Activated CD4-positive, alpha-beta T cell treated with anti-CD3 and anti-CD28 coated beads for 1 hour (primary cell): ENCODE results near the gene RFC3.
"Not testable (repeated sequence)": the region's sequence is repeated elsewhere in the genome, so short reads cannot be mapped to it uniquely, and the experiment has no call there.

Source experiments
- DNase-seq: peaks from one replicate; pipeline ENCODE4 v3.0.0-alpha.2; 2020

The RFC3 gene, protein sequence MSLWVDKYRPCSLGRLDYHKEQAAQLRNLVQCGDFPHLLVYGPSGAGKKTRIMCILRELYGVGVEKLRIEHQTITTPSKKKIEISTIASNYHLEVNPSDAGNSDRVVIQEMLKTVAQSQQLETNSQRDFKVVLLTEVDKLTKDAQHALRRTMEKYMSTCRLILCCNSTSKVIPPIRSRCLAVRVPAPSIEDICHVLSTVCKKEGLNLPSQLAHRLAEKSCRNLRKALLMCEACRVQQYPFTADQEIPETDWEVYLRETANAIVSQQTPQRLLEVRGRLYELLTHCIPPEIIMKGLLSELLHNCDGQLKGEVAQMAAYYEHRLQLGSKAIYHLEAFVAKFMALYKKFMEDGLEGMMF

DNA sequence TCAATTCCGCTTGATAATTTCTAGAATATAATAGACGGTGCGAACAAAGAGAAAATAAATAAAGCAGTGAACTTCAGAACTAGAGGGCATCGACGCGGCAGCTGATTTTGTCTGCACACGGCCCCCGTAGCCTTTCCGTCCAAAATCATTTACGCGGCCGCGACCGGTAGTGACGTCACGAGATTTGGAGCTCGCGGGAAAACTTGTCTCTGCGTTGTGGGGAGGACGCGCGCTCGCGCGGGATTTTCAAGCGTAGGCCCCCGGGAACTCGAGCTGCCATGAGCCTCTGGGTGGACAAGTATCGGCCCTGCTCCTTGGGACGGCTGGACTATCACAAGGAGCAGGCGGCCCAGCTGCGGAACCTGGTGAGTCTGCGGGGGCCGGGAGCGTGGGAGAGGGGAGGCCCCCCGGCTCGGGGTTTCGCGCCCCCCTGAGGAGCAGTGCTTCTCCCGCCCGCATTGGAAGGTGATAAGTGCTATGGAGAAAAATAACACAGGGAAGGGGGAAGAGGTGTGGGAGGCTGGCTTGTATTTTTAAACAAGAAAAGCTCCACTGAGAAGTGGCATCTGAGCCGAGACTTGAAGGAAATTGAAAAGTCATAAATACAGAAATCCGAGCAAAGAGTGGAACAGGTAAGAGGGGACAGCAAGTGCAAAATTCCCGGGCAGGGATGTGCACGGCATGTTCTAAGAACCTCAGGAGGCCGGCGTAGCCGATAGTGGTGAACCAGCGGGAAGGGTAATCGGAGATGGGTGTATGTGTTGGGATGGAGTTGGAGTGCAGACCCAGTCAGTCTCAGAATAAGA, at the start of gene RFC3:
RFC3 (plus strand) TSS at position 249 of the 806 bp plus-strand sequence; CDS start at position 279, 30 bp downstream.
- peak; percentile 82 for DNase-seq

DNA sequence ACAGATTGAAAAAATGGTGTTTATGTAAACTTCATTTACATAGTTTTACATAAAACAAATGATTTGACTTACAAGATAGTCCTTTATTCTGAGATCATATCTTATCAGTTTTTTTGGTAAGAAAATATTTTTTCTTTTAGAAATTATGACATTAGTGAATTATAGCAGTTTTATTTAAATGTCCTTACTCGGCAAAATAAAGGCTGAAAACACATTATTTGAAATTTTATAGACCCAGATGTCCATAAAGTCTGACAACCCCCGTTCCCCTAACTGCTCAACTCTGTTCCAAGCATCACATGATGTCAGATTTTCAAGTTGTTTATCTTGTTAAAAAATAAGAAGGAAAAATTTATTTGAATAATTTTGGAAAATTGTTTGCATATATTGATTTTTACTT, 46.7 kb upstream of the RFC3 start:
- DNase-seq = no peak

DNA sequence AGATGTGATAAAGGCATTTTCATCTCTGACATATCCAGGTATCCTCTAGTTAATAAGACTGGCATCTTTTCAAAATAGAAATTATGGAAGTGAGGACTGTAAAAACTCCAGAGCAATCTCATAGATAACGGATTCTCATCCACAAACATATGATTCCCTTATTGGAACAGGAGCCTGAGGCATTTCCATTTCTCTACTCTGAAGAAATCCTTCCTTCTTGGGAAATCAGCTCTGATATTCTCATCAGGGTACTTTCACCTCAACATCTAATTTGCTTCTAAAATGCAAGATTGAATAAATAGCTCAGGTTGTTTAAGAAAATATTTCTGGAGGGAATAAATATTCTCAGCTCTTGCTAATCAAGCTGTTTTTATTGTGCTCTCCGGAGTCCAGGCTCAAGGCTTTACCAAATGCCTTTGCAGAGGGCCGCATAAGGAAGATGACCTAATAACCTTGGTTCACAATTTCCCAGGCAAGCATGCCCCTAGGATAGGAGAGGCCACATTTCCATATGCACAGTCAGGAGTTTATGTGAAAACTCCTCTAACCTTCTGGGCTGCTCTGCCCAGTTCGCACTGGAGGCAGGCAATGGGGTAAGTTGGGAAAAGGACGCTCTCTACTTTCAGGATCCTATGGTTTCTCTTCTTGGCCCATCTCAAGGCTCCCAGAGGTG, 44.0 kb upstream of the RFC3 start:
- no peak for DNase-seq

DNA sequence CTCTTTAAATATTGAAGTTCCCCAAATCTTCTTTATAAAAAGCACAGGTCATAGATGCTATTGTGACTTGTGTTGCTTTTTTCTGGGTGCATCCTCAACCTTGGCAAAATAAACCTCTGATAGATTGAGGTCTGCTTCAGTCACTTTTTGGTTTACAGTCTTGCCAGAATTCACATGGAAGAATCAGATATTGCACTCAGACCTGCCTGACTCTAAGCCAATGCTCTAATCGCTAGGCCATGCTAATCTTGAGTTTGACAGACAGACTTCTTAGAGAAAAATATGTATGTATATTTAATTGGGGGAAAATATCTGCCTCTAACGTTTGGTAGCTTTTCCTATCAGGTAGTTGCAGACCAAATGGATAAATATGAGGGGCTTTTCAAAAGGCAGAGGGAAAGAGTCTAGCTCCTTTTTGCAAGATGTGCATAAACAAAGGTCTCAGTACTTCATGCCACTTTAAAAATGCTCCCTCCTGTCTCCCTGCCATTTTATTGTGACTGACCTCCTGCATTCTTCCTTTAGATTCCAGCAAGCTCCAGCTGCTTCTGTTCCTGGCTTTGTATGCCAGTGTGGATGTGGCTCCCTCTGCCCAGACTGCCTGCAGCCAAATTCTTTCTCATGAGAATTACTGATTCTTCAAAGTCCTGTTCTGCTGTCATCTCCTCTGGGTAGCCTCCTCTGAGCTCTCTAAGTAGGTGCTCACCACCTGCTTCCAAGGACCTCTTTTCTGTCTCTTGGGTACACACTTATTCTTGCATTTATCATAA, 42.4 kb upstream of the RFC3 start:
- no peak for DNase-seq

DNA sequence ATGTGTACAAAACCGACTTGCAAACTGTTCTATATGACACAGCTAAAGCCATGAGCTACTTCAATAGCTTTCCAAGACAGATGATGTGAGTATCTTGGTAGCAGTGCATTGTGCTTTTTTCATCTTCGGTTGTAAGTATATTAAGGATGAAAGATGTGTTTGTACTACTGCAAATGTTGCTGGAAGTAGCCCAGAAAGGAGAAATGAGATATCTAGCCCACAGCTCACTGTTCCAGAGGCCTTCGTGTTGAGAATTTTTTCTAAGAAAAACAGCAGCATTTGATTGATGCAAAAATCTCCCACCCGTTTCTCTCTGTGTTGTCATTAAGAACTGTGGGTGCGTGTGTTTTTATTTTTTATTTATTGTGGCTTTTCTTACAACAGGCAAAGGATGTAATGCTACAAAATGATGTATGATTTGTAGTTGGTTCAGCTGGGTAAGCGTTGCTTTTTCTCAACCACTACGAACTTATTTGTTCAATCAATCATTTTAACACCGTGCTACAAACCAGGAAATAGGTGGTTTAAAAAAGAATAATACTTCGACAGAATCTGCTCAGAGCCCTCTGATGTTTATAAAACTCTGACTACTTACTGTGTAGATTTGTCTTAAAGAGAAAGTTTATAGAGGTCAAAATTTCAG, 41.6 kb upstream of the RFC3 start:
- DNase-seq = no peak

DNA sequence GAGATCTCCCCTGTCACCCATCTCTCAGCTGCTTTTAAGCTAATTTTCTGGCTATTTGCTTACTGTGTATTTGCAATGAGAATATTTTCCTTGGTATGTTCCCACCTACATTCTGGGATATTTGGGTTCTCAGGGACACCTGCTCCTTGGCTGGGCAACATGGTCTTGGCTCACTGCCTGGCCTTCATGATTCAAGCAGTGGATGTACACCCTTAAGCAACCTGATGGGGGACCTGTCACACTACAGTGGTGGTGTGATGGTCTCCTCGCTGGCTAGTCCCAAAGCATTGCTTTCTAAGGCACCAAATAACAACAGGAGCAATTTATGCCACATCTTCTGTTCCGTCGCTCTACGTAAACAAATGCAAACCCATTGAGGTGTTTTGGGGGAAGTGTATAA, 35.3 kb upstream of the RFC3 start:
- DNase-seq = no peak

DNA sequence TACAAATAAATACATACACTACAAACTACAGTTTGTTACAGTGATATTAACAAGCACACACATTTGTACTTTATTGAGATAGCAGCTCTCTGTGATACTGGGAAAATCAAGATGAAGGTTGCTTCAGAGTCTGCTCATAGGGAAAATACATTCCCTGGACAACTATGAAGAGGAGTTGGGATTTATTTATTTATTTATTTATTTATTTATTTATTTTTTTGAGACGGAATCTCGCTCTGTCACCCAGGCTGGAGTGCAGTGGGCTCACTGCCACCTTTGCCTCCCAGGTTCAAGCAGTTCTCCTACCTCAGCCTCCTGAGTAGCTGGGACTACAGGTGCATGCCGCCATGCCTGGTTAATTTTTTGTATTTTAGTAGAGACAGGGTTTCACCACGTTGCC, 34.7 kb upstream of the RFC3 start:
- not testable (repeated sequence) for DNase-seq

DNA sequence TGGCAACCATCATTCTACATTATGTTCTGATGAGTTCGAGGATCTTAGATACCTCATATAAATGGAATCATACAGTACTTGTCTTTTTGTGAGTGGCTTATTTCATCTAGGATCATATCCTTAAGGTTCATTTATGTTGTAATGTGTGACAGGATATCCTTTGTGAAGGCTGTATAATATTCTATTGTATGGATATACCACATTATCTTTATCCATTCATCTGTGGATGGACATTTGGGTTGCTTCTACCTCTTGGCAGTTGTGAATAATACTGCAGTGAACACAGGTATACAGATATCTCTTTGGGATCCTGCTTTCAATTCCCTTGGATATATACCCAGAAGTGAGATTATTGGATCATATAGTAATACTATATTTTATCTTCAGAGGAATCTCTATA, 33.2 kb upstream of the RFC3 start:
- no peak for DNase-seq

DNA sequence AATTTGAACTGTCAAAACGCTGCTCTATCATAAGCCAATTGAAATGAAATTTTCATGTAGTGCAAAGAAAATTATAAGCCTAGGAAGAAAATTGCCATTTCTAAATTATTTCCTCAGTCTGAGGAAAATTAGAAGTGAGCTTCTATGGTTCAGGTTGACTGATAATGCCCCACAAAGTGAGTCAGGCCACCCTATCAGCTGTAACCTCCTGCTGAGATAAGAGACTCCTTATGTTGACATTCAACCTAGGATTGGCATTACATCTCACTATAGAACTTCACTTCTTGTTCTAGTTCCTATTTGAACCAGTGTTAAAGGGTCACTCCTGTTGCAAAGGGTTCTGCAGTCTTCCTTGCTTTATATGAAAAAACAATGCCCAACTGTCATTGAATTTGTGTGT, 32.6 kb upstream of the RFC3 start:
- DNase-seq = no peak

DNA sequence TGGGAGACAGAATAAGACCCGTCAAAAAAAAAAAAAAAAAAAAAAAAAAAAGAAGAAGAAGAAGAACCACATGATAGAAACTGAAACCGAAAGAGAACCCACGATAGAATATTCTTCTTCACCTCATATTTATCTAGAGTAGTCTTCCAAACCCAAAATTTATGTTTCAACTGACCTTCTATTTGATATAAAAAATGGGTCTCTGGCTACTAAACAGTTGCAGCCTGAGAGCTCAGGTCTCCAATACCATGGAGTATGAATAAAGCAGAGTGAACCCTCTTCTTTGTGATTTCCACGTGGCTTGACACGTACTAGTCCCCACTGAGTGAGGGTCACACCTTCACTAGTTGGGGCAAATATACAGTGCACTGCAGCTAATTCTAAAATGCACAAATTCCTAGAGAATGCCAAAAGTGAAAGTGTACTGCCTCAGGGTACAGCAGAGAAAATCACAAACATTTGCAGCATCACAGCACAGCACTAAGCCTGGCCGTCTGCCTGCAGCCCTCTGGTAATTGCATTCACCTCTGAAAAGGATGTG, 30.8 kb upstream of the RFC3 start:
- no peak for DNase-seq

DNA sequence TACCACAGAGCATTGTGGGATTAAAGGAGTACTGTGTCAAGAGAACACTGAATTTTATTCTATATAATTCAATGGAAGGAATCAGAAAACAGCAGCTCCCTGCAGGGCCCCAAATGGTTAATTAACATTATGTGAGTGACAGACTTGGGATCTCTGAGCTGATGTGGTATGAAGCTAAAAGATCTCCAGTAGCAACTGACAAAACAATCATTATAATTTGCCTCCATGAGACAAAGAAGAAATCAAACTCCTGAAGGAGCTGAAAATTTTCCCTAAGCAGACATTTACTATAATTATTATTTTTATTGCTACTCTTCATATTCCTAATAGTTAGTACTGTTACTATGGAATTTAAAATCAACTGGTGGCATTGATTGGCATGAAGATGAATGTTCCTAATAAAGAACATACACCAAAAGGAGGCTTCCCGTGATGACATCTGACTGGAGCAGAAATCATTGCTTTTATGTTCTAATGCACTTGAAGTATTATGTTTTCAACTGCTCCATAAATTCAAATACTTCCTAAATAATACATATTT, 28.8 kb upstream of the RFC3 start:
- no peak for DNase-seq

DNA sequence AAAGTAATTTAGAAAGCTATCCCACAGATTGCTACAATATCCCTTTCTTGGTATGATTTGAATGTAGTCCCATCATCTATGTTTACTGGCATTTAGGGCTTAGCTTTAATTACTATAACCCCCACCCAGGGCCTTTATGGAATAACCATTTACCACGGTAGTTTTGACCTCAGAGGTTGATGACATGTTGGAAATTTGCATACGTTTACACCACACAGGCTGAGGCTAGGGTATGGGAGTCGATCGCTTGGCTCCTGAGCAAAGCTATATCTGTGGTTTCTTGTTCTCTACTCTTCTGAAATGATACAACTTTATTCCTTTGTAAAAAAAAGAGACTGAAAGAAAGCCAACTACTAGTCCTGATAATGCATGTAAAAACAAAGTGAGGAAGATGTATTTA, 28.2 kb upstream of the RFC3 start:
- no peak for DNase-seq

DNA sequence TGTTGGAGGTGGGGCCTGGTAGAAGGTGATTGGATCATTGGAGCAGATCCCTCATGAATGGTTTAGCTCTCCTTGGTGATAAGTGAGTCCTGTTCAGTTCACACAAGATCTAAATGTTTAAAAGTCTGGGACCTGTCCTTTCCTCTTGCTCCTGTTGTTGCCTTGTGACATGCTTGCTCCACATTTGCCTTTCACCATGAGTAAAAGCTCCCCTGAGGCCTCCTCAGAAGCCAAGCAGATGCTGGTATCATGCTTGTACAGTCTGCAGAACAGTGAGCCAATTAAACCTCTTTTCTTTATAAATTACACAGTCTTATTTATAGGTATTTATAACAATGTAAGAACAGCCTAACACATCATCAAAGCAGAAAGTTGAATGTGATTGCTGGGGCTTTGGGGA, 24.2 kb upstream of the RFC3 start:
- DNase-seq = no peak

DNA sequence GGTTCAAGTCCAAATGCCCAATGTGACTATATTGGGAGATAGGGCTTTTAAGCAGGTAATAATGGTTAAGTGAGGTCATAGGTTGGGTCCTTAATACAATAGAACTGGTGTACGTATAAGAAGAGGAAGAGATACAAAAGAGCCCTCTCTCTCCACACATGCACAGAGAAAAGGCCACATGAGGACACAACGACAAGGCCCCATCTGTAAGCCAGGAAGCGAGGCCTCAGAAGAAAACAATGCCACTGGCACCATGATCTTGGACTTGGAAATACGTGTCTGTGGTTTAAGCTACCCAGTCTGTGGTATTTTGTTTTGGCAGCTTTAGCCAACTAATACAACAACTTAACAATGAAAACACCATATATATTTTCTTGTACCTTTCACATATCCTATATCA, 23.4 kb upstream of the RFC3 start:
- no peak for DNase-seq

DNA sequence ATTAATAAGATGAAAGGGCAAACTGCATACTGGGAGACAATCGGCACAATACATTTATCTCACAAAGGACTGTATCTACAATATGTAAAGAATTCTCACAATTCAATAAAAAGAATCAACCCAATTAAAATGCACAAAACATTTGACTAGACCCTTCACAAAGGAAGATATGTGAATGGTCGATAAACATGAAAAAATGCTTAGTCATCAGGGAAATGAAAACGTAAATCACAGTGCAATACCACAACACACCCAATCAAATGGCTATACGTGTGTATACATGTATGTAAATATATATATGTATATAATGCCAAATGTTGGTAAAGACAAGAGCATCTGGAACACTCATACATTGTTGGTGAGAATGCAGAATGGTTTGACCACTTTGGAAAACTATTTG, 21.9 kb upstream of the RFC3 start:
- DNase-seq = no peak

DNA sequence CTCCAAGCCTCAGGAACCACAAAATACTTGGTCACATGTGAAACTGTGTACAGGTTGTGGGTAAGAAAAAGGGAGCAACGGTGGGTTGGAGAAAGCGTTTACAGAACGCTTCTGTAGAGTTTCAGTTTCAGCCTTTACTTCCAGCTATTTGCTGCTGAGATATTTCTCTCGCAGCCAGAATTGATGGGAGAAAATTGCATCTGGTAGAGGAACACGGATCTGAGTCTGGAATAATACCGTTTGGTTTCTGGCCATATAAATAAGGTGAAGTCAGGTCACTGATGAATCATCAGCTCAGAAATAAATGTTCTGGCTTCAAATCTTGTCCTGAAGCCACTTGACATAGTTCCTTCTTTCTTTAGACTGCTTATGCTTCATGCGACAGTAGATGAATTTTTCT, 20.3 kb upstream of the RFC3 start:
- no peak for DNase-seq

DNA sequence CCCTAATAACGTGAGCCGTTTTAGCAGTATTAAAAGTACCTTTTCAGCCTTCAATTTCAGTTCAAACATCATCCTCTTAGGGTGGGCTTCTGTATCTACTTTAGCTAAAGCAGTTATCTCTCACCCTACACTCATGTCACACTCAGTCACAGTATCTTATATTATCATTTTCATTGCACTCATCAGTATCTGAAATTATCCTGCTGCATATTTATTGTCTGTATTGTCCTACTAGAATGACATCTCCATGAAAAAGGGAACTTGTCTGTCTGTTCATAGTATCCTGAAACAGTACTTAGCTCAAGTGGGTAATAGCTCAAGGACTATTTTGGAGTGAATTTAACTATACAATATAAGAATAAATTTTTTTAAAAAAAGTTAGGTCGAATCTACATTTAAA, 19.9 kb upstream of the RFC3 start:
- no peak for DNase-seq

DNA sequence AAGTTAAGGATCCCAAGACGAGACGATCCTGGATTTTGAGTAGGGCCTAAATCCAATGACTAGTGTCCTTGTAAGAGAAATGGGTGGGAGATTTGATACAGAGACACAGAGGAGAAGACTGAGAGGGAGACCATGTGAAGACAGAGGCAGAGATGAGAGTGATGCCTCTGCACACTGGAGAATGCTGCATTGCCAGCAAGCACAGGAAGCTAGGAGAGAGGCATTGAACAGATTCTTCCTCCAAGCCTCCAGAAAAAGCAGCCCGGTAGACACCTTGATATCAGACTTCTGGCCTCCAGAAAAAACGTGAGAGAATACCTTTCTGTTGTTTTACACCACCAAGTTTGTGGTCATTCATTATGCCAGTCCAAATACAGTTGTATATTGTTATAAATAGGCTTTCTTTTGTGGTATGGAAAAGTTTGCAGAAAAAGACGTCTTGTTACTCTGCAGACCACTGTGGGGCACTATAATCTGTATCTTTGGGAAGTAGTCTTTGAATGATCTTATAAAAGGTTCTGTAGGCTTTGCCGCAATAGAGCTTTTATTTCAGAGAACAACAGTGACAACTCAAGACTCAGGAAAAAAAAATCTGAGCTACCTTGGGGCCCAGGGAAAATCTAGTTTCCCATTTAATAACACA, 17.9 kb upstream of the RFC3 start:
- DNase-seq = no peak

DNA sequence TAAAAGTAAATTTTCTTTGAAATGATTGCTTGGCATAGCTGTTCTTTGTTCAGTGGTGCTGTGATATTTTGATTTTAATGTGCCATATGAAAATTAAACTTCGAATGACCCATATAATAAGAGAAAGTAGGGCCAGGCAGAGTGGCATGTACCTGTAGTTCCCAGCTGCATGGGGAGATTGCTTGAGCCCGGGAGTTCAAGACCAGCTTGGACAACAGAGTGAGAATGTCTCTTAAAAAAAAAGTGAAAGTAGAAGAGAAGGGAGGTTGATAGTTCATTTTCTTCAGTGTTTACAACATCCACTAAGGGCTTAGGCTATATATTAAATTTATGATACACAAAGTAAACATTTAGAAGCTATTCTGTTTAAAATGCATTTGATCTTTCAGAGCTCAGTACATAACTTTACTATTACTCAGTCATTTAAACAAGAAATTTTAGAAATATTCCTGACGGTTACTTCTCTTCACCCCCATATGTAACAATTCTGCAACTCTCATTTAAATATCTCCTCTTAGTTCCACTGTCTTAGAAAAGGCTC, 17.2 kb upstream of the RFC3 start:
- no peak for DNase-seq

DNA sequence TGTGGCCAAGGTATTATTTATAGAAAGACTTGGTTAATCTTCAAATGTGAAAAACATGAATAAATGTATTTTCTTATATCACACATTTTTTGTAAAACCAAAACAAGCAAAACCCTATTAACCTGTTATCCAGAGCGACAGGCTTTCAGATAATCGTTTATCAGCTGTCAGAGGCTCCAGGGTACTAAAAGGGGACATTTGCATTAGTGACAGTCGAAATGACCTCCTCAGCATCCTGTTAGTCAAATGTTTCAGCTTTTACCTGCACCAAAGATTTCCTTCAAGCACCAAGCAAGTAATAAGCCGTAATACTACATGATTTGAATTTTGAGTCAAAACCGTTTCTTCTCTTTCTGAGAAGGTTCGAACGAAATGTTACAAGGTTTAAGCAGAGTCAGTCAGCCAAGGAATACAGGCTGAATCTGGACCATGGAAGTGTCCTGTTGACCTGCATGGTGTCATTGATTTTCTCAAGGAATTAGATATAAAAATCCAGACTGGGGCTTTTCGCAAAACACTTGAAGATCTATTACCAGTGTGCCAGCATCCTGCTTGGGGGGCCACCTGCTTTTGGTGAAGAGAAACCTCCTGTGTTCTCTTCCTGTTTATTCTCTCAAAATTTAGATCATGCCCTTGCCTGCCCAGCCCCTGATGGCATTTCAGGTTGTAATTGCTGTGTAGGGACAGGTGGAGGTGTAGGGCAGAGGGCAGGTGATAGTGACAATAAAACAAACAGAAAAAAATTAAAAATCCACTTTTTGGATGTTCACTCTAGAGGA, 11.3 kb upstream of the RFC3 start:
- DNase-seq = no peak
